K562 (cell line): ENCODE results near the gene SERPINF2. TPM values are rescaled to one million over a fixed set of nuclear protein-coding genes. Genes with fewer than 3 reads are reported as not detected.

ENCODE experiments used
- ARID4B ChIP-seq: sonication (generic); formaldehyde crosslinking; IDR thresholded peaks from 2 replicates; pipeline ENCODE4 v1.8.0; 2022; ENCODE audit warnings: mild to moderate bottlenecking, missing genetic modification reagents
- CCNT2 ChIP-seq: IDR thresholded peaks from 2 replicates; pipeline ENCODE4 v1.6.1; 2011; ENCODE audit warnings: borderline replicate concordance, low read depth, mild to moderate bottlenecking, moderate library complexity, mixed read lengths, low read length; ENCODE audit not compliant: insufficient read length; ENCODE audit errors: extremely low read depth
- CREM ChIP-seq: IDR thresholded peaks from 2 replicates; pipeline ENCODE4 v1.6.1; 2014; ENCODE audit warnings: antibody characterized with exemption, low read depth
- EP300 ChIP-seq: IDR thresholded peaks from 2 replicates; pipeline ENCODE4 v1.6.1; 2012; ENCODE audit warnings: low read length, improper control_type of control experiment
- ERF ChIP-seq: fragments of 450-650 bp; formaldehyde crosslinking; IDR thresholded peaks from 2 replicates; pipeline ENCODE4 v1.4.0; 2020; ENCODE audit warnings: mild to moderate bottlenecking, mixed read lengths
- FIP1L1 ChIP-seq: fragments of 200-400 bp; formaldehyde crosslinking; IDR thresholded peaks from 2 replicates; pipeline ENCODE4 v1.6.1; 2018; ENCODE audit warnings: mild to moderate bottlenecking, low read depth, low read length; ENCODE audit not compliant: poor library complexity, severe bottlenecking
- FOXK2 ChIP-seq, 2 experiments: fragments of 450-650 bp; IDR thresholded peaks in 1 of 2; conservative IDR thresholded peaks in 1 of 2; 2 replicates each; pipeline ENCODE4 v1.6.1; 2016; ENCODE audit warnings: low read depth in 2 of 2, mild to moderate bottlenecking in 1 of 2
- MAX ChIP-seq: sonication (generic); formaldehyde crosslinking; IDR thresholded peaks from 2 replicates; pipeline ENCODE4 v1.9.0; 2022; ENCODE audit warnings: mild to moderate bottlenecking, missing genetic modification reagents
- MEF2D ChIP-seq: conservative IDR thresholded peaks from 2 replicates; pipeline ENCODE4 v1.6.1; 2016; ENCODE audit warnings: low read depth, missing genetic modification characterization, missing compliant biosample characterization
- NBN ChIP-seq: fragments of 450-650 bp; IDR thresholded peaks from 2 replicates; pipeline ENCODE4 v1.6.1; 2016; ENCODE audit warnings: low read depth, mild to moderate bottlenecking
- PKNOX1 ChIP-seq: fragments of 450-650 bp; IDR thresholded peaks from 2 replicates; pipeline ENCODE4 v1.6.1; 2016
- POLR2H ChIP-seq: IDR thresholded peaks from 2 replicates; pipeline ENCODE4 v1.6.1; 2016; ENCODE audit warnings: missing genetic modification characterization, low read depth, mild to moderate bottlenecking, control low read depth, missing compliant biosample characterization, moderate library complexity
- SMARCA5 ChIP-seq: fragments of 450-650 bp; IDR thresholded peaks from 2 replicates; pipeline ENCODE4 v1.6.1; 2016
- SRF ChIP-seq, 2 experiments: fragments of 250-450, 450-650 bp in 1 of 2; sonication (Bioruptor Pico) in 1 of 2; sonication (generic) in 1 of 2; formaldehyde crosslinking; IDR thresholded peaks; 2 replicates each; pipeline versions ENCODE4 v1.5.0 to v1.5.1; 2020 to 2022; ENCODE audit warnings: mild to moderate bottlenecking in 1 of 2, missing genetic modification reagents in 1 of 2
- TCF3 ChIP-seq: sonication (generic); formaldehyde crosslinking; IDR thresholded peaks from 2 replicates; pipeline ENCODE4 v1.4.0; 2020; ENCODE audit warnings: mild to moderate bottlenecking, missing genetic modification reagents
- ZBTB17 ChIP-seq: fragments of 450-650 bp; formaldehyde crosslinking; IDR thresholded peaks from 2 replicates; pipeline ENCODE4 v1.4.0; 2020; ENCODE audit warnings: mild to moderate bottlenecking
- ZFX ChIP-seq: sonication (generic); formaldehyde crosslinking; IDR thresholded peaks from 2 replicates; pipeline ENCODE4 v1.8.0; 2022; ENCODE audit warnings: mild to moderate bottlenecking, missing genetic modification reagents, moderate library complexity
- ZNF133 ChIP-seq: fragments of 250-450 bp; sonication (Bioruptor Pico); IDR thresholded peaks from 2 replicates; pipeline ENCODE4 v1.4.0; 2020; ENCODE audit warnings: mild to moderate bottlenecking
- ZNF449 ChIP-seq: fragments of 250-450 bp; sonication (Bioruptor Pico); IDR thresholded peaks from 2 replicates; pipeline ENCODE4 v1.8.0; 2022; ENCODE audit warnings: moderate library complexity, mild to moderate bottlenecking, inconsistent platforms
- polyA plus RNA-seq, 8 experiments: library from polyadenylated mRNA; depleted of rRNA in 4 of 8; stranded (reverse) in 5 of 8; unstranded in 3 of 8; fragments of >200 nt; fragmentation: Nextera tagmentation in 2 of 8; fragmentation: Illumina TruSeq in 1 of 8; extraction: Ambion mirVana in 2 of 8; extraction: Trizol in 1 of 8; gene quantifications; 2 replicates each; pipeline versions ENCODE4 v1.2.1 to v1.2.3, GENCODE V29; 2011 to 2014; ENCODE audit warnings: inconsistent platforms in 1 of 8, missing spikeins in 1 of 8
- total RNA-seq, 7 experiments: library from RNA; depleted of rRNA in 6 of 7; stranded (reverse); fragments of >200 nt in 6 of 7; fragmentation: Illumina TruSeq in 2 of 7; extraction: Trizol in 2 of 7; gene quantifications; 2 replicates each; pipeline versions ENCODE4 v1.2.1 to v1.2.3, GENCODE V29; 2011 to 2021; ENCODE audit warnings: low replicate concordance in 1 of 7

SERPINF2 gene
- total and polyA plus RNA-seq, 9 of the 15 experiments (the other 6 are each of a cell fraction or from before 2014, with no cell fraction given), result 0.22 TPM; not detected in 8

GRCh38 chr17:1716076-1716911 is 26.4 kb upstream of the SERPINF2 start (continued):
- no peak for TF ChIP-seq FOXK2 (conservative IDR thresholded peaks at IDR 0.05 in 1 of 2, IDR thresholded peaks at IDR 0.05 in 1 of 2; ENCODE audit: low read depth in 2 of 2)
- TF ChIP-seq PKNOX1, result peak; percentile 99
- 0 out of 4 replicates have a peak, but pooled peaks of 1 of the 2 experiments have one; percentile 50 for TF ChIP-seq SRF (CRISPR knock-in tag; IDR thresholded peaks at IDR 0.05)
- TF ChIP-seq ERF (CRISPR knock-in tag), result no peak
- TF ChIP-seq ZBTB17 (CRISPR knock-in tag), result no peak
- TF ChIP-seq CREM, result peak; percentile 97
- peak; percentile 22; the same call in 1 of the 2 replicates for TF ChIP-seq EP300
- TF ChIP-seq SMARCA5, result 0 out of 2 replicates have a peak, but pooled peaks have one; percentile 17
- no peak for TF ChIP-seq ZNF449 (CRISPR knock-in tag)
- TF ChIP-seq POLR2H (tag), result peak; percentile 78
- TF ChIP-seq ARID4B, result peak; percentile 85; the same call in 1 of the 2 replicates
- no peak for TF ChIP-seq ZNF133 (CRISPR knock-in tag)
- TF ChIP-seq CCNT2, result peak; percentile 45
- TF ChIP-seq MEF2D (tag), result 0 out of 2 replicates have a peak, but pooled peaks have one; percentile 40
- peak; percentile 57 for TF ChIP-seq FIP1L1
- TF ChIP-seq ZFX (CRISPR knock-in tag), result no peak
- 0 out of 2 replicates have a peak, but pooled peaks have one; percentile 19 for TF ChIP-seq NBN
- peak; percentile 68 for TF ChIP-seq MAX (CRISPR knock-in tag)
- TF ChIP-seq TCF3 (CRISPR knock-in tag), result no peak
